Measurements from ENCODE around the gene SYT15. TPM values are rescaled to one million over a fixed set of nuclear protein-coding genes. Genes with fewer than 3 reads are reported as not detected.

SYT15 gene
- total and polyA plus RNA-seq, 2 of the 4 experiments (the other 2 are of a cell fraction) = 0.54 to 0.68 TPM

- H3K9ac ChIP-seq (ENCODE audit: low read depth, low read length) = peak overlapping the region; percentile 60
- CTCF ChIA-PET = interaction anchor here (1.6 to 2.0 kb wide), 2 partner anchors 10 to 26 kb away, joined by 3 to 5 read pairs; no protein-coding TSS in a partner anchor
- peak overlapping the region; percentile 53 for H2AFZ ChIP-seq (replicated peaks; ENCODE audit: low read length, poor library complexity)
- dilution Hi-C loops (cut with HindIII; ENCODE audit: low sequenced_read_pairs, unreplicated experiment) = no loop called here
- peak overlapping the region; percentile 96 for H3K4ac ChIP-seq (ENCODE audit: low read depth, low read length)
- no peaks in the 10 kb centered on the region for H3K27me3 ChIP-seq (ENCODE audit: control insufficient read depth, insufficient read depth, low read length)
- no TSS peak for BruUV-seq (replicated peaks)
- H2BK5ac ChIP-seq (ENCODE audit: low read depth, low read length, poor library complexity, severe bottlenecking) = peak overlapping the region; percentile 74
- H4K20me1 ChIP-seq (ENCODE audit: insufficient read depth, low read length) = no peaks in the 10 kb centered on the region
- H3K36me3 ChIP-seq (ENCODE audit: control insufficient read depth, insufficient read depth, low read length) = no peaks in the 10 kb centered on the region
- H2BK20ac ChIP-seq (ENCODE audit: low read depth, low read length) = peak overlapping the region; percentile 82
- POLR2A ChIA-PET (ENCODE audit: unreplicated experiment) = no interaction called here
- peak overlapping the region; percentile 90 for H3K56ac ChIP-seq (ENCODE audit: extremely low read depth, insufficient read depth, low read length)
- no peak for TF ChIP-seq MAZ (IDR thresholded peaks at IDR 0.05; ENCODE audit: borderline replicate concordance, low read depth, low read length)
- TF ChIP-seq CTCF (conservative IDR thresholded peaks at IDR 0.05; ENCODE audit: low read depth, low read length) = no peak
- no peak for TF ChIP-seq FOS (IDR thresholded peaks at IDR 0.05; ENCODE audit: low read depth, low read length)
- TF ChIP-seq RFX5 (IDR thresholded peaks at IDR 0.05; ENCODE audit: low read depth, low read length) = no peak
- no peak for TF ChIP-seq ELK1 (IDR thresholded peaks at IDR 0.05; ENCODE audit: borderline replicate concordance, low read depth, low read length)
- no peak for TF ChIP-seq CEBPB (IDR thresholded peaks at IDR 0.05; ENCODE audit: low read depth, low read length)
- no peak for TF ChIP-seq BHLHE40 (IDR thresholded peaks at IDR 0.05; ENCODE audit: low read depth, low read length)
- TF ChIP-seq POLR2A (IDR thresholded peaks at IDR 0.05; ENCODE audit: low read depth, low read length) = no peak; the same call in 1 of the 2 replicates
- in situ Hi-C loops (cut with MboI; ENCODE audit: low sequenced_read_pairs) = loop anchor here (25.0 kb wide), 2 partner anchors 872 to 1553 kb away; partner anchors contain the start of gene DEPP1
- no peak overlapping the region for H2AK9ac ChIP-seq (replicated peaks; ENCODE audit: low read depth, low read length, poor library complexity)
- H2BK15ac ChIP-seq (ENCODE audit: low read depth, low read length) = peak overlapping the region; percentile 52; the same call in 2 of the 3 replicates
- H4K8ac ChIP-seq (ENCODE audit: low read depth in 2 of 2, low read length in 2 of 2) = peak overlapping the region; percentile 73 to 78
- H3K14ac ChIP-seq (replicated peaks; ENCODE audit: low read depth, low read length) = peak overlapping the region; percentile 73
- peak overlapping the region; percentile 98 for H2BK120ac ChIP-seq (ENCODE audit: low read depth, low read length)
- 62% methylated on average over 10 of the region's 14 CpGs; no CpG with 5 or more reads in 1 of the 2 experiments for WGBS, 2 experiments (ENCODE audit: extremely low coverage in 2 of 2, insufficient read length in 1 of 2)
- H4K91ac ChIP-seq (ENCODE audit: insufficient read depth, low read depth, low read length) = peak overlapping the region; percentile 100
- DNase-seq (peak; percentile 87), ATAC-seq (ENCODE audit: low read depth) (peak; percentile 88)
- peak overlapping the region; percentile 91 for H2AK5ac ChIP-seq (ENCODE audit: low read depth, low read length)
- peaks cover 18% of the 10 kb centered on the region for H3K4me1 ChIP-seq (ENCODE audit: control insufficient read depth, insufficient read depth, low read length)
- H3K4me3 ChIP-seq (ENCODE audit: insufficient read depth, low read depth, low read length) = no peak overlapping the region
- H3K9me3 ChIP-seq (ENCODE audit: control insufficient read depth, insufficient read depth, low read length) = no peaks in the 10 kb centered on the region
- 0 out of 4 replicates have a peak, but pooled peaks cover 0 to 3% of the 10 kb centered on the region in 2 experiments for H3K79me1 ChIP-seq (ENCODE audit: low read depth in 1 of 2, low read length in 2 of 2)
- H3K23ac ChIP-seq (ENCODE audit: low read depth, low read length) = peak overlapping the region; percentile 35
- peak overlapping the region; percentile 98 for H4K5ac ChIP-seq (ENCODE audit: low read depth, low read length)
- peak overlapping the region; percentile 28 for H3K4me2 ChIP-seq (ENCODE audit: low read depth, low read length)
- H3K27ac ChIP-seq (ENCODE audit: insufficient read depth, low read length) = peak overlapping the region; percentile 89
- peak overlapping the region; percentile 95 for H3K18ac ChIP-seq (ENCODE audit: low read depth, low read length)
- intact Hi-C loops (cut with micrococcal nuclease) = no loop called here
- H3K9me1 ChIP-seq (ENCODE audit: insufficient read depth, low read length) = peaks cover 17% of the 10 kb centered on the region
Observed at GRCh38 chr10:46539596-46540411, 39.1 kb upstream of the SYT15 start.

Data from IMR-90 (cell line).